HG02870 (cell line): ENCODE results near the gene TRABD2A.
A peak's percentile ranks its signal among the peaks of the same experiment; 100 is the strongest.
"Not testable (repeated sequence)": the region's sequence is repeated elsewhere in the genome, so short reads cannot be mapped to it uniquely, and the experiment has no call there.

ENCODE experiments used
- ATAC-seq: cut with Tn5 transposase; IDR thresholded peaks from one replicate; pipeline ENCODE4 v1.9.1; 2021; ENCODE audit warnings: mild to moderate bottlenecking, moderate library complexity; ENCODE audit not compliant: unreplicated experiment

TRABD2A gene

DNA sequence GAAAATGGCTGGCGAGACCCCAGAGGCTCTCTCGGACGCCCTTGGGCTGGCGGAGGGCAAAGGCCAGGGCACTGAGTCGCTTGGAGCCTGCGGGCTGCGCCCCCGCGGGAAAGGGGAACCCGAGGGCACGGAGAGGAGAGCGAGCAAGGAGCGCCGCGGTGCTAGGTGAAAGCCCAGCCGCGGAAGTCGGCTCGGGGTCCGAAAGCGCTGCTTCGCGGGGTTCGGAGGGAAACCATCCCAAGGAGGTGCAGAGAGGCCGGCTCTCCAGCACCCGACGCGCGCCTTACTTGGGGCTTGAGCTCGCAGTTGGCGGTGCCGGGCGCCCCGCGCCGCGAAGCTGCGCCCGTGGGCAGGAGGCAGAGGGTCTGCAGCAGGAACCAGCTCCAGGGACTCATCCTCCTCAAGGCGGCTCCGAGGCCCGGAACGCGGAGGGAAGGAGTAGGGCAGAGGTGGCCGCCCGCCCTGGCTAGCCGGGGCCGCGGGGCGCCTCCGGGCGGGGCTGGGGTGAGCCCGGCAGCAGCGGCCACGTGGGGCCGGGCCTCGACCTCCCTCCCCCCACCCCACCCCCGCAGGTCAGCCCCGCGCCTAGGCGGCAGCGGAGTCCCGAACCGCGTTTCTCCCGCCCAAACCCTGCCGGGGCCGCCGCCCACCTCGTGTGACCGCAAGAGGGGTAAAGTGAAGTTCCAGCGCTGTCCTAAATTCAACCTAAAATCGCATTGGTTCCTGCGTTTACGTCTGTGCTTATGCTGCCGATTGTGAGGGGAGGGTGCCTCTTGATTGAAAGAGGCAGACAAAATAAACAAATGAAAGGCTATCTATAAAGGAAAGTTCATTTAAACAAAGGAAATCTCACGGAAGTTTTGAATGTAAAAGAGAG lies at the start of gene TRABD2A:
Gene TRABD2A (minus strand): TSS at position 440 of the 877 bp plus-strand sequence. CDS start 45 bp downstream, at position 395.
- no peak for ATAC-seq

GRCh38 chr2:84927275-84927627 lies 46.4 kb upstream of the TRABD2A start:
- no peak for ATAC-seq

DNA sequence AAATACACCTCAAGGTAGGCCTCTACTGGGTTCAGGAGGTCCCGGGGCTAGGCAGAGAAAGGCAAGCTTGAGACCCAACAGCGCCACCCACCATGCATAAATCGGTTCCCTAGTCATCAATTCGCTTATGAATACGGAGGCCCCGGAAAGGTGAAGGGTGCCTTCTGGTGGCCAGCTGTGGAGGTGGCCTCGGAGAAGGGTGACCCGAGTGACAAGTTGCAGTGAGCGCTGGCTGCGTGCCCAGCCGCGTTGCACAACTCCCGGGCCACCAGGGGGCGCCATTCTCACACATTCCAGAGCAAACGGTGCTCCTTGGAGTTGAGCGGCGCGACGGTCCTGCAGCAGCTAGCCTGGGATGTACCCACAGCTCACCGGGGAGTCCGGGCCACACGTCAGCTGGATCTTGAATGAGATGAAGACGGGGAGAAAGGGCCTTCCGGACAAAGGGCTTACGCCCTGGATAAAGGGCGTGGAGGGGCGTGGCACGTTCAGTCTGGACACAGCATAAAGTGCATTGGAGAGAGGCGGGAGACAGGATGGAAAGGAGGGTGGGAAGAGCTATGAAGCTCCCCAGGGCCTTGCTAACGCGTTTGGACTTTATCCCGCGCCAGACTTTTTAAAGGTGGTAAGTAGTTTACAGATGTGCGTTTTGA lies 45.0 kb upstream of the TRABD2A start:
- ATAC-seq: peak; percentile 82

GRCh38 chr2:84925336-84925723 lies 44.4 kb upstream of the TRABD2A start:
- no peak for ATAC-seq

- ATAC-seq: peak; percentile 18
Measured at GRCh38 chr2:84924173-84925106, 43.6 kb upstream of the TRABD2A start.

GRCh38 chr2:84923009-84923408 lies 42.1 kb upstream of the TRABD2A start:
- no peak for ATAC-seq

- peak; percentile 38 for ATAC-seq
Measured at GRCh38 chr2:84919885-84920580, 39.1 kb upstream of the TRABD2A start.

- ATAC-seq: no peak
Measured at GRCh38 chr2:84918430-84918829, 37.5 kb upstream of the TRABD2A start.

GRCh38 chr2:84917821-84918220 lies 36.9 kb upstream of the TRABD2A start:
- ATAC-seq: not testable (repeated sequence)

GRCh38 chr2:84915675-84916074 lies 34.8 kb upstream of the TRABD2A start:
- not testable (repeated sequence) for ATAC-seq

DNA sequence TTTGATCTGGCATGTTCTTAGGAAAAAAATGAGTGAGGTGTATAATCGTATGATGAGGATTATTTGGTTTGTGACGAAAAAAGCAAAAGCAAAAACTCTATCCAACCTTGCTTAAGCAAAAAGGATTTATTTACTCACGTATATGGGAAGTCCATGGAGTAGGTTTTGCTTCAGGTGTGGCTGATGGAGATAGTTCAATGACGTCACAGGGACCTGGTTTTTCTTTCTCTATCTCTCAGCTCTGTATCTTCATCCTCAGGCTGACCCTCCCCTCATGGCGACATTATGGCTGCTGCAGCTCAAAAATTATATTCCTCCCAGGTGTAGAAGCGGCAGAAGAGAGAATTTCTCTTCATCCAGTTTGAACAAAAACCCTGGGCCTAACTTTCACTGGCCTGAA lies 33.5 kb upstream of the TRABD2A start:
- ATAC-seq: no peak

GRCh38 chr2:84912984-84913383 lies 32.1 kb upstream of the TRABD2A start:
- ATAC-seq: no peak

DNA sequence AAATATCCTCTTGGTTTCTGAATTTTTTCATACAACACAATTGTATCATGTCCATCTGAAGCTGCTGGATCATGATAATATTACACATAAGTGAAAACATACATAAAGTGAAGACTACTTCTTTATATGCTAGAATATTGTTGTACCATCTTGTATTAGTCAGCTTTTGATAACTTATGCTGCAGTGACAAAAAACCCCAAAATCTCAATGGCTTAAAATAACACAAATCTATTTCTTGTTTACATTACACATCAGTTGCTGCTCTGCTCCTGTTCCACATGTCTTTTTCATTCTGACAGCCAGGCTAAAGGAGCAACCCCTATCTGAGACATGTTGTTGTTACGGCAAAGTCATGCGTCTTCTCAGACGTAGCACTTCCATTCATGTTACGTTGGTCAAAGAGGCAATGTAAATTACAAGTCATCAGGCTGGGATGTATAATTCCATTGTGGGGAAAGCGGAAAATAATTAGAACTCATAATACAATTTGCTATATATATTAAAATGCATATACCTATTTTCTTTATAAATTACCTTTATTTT lies 30.3 kb upstream of the TRABD2A start:
- no peak for ATAC-seq

DNA sequence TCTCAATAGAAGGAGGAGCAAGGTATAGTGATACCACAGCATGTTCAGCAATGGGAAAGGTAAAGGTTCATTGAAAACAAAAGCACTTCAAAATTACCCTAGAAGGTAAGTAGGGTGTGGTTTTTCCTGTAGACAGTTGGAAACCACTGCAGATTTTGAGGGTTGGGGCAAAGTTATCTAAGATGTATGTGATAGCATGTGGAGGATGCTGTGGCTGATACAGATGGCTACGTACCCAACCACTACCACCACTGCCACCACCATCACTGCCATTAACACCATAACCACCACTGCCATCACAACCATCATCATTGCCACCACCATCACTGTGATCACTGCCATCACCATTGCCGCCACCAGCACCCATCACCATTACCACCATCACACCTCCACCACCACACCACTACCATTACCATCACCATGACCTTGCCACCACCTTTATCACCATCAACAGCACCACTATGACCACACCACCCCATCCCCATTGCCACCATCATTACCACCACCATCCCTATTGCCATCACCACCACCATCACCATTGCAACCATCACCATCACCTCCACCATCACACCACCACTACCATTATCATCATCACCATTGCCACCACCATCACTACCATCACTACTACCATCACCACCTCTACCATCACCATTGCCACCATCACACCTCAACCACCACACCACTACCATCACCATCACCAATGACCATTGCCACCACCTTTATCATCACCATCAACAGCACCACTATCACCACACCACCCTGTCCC lies 28.2 kb upstream of the TRABD2A start:
- peak; percentile 28 for ATAC-seq

DNA sequence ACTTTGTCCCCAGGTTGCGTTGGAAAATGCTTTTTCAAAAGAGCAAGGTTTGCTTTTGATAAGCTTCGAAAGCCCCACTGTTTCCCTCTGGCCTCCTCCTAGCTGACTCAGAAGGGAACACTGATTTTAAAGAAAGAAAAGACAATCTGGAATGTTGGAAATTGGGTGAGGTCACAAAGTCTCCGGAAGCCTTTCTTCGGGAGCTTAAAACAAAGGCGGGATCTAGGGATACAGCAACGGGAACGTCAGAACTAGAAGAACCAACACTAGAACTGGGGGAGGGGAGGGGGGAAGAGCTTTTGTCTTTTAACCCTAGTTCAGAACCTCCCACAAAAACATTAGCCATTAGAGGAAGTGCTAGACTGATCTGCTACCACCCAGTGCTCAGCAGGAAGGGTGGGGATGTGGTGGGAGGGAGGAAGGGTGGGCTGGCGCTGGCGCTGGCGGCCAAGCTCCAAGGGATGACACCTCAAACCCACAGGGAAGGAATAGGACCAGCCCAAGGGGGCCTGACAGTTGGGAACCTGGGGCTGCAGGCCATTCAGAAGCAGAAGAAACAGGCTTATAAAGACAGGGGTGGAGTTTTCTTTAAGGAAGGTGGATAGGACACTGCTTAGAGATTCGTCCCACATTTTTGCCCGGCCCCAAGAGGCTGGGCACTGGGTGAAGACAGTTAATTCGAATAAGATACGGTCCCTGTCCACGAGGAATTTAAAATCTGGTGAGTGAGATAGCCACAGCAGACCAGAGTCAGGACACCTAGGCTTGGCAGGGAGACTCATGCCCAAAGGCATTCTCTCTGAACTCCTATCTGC lies 26.2 kb upstream of the TRABD2A start:
- no peak for ATAC-seq

DNA sequence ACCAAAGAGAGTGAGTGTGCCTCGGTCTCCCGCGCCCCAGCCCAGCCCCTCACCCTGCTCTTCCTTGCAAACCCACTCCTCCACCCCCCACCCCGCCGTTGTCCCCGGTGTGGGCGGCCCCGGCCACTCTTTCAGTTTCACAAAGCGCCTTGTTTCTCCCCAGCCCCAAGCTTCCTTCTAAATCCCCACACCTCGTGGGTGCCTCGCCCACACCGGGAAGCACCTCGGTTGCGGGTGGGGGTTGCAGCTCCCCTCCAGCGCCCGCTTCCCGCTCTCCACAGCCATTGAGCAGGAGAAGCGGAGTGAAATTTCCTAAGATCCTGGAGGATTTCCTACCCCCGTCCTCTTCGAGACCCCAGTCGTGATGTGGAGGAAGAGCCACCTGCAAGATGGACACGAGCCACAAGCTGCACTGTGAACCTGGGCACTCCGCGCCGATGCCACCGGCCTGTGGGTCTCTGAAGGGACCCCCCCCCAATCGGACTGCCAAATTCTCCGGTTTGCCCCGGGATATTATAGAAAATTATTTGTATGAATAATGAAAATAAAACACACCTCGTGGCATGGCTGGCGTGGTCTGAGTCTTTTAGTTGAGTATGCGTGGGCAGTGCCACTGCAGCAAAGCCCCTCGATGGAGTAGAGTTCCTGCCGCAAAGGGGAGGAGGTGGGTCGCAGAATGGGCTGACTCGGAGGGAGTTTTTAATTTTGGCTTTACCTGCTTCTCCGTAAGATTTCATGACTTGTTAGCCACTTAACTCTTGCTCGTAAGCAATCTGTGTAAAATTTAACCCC lies 25.4 kb upstream of the TRABD2A start:
- peak; percentile 25 for ATAC-seq

- ATAC-seq: peak; percentile 53
Measured at GRCh38 chr2:84905181-84906107, 24.6 kb upstream of the TRABD2A start, which contains the start of gene TMSB10. TSS of gene TMSB10 (plus strand) at chr2:84905656.
